Duodenal mucosa (tissue), 2 donors: Measurements from ENCODE around the gene PPP3CB.

Source experiments
- H3K27ac ChIP-seq: one replicate; pipeline ENCODE4 v1.7.0; 2013; ENCODE audit warnings: low read depth, low read length
- H3K27me3 ChIP-seq, 2 donors: one replicate each; pipeline ENCODE4 v1.7.0; 2013; ENCODE audit warnings: low read length in 2 of 2, control low read depth in 1 of 2; ENCODE audit not compliant: insufficient read depth in 2 of 2, control insufficient read depth in 1 of 2
- H3K36me3 ChIP-seq, 2 donors: one replicate each; pipeline ENCODE4 v1.7.0; 2013; ENCODE audit warnings: low read length in 2 of 2, control low read depth in 1 of 2; ENCODE audit not compliant: insufficient read depth in 2 of 2, control insufficient read depth in 1 of 2
- H3K4me1 ChIP-seq, 2 donors: one replicate each; pipeline ENCODE4 v1.7.0; 2013; ENCODE audit warnings: low read length in 2 of 2, control low read depth in 1 of 2; ENCODE audit not compliant: insufficient read depth in 2 of 2, control insufficient read depth in 1 of 2
- H3K4me3 ChIP-seq, 2 donors: one replicate each; pipeline ENCODE4 v1.7.0; 2013; ENCODE audit warnings: low read length in 2 of 2, low read depth in 1 of 2
- H3K9ac ChIP-seq, 2 donors: one replicate each; pipeline ENCODE4 v1.7.0; 2013; ENCODE audit warnings: low read length in 2 of 2, low read depth in 1 of 2
- H3K9me3 ChIP-seq, 2 donors: one replicate each; pipeline ENCODE4 v1.7.0; 2013; ENCODE audit warnings: low read length in 2 of 2, control low read depth in 1 of 2; ENCODE audit not compliant: control insufficient read depth in 1 of 2

The PPP3CB gene

GRCh38 chr10:73493781-73494180 lies 2.0 kb downstream of the PPP3CB start:
- no peak overlapping the region for H3K27ac ChIP-seq
- H3K9me3 ChIP-seq: no peaks in the 10 kb centered on the region
- H3K36me3 ChIP-seq: peaks cover 0 to 9% of the 10 kb centered on the region in 2 donors
- no peaks in the 10 kb centered on the region for H3K27me3 ChIP-seq
- peak overlapping the region in 1 of 2 donors; percentile 3 for H3K4me3 ChIP-seq
- peaks cover 16 to 20% of the 10 kb centered on the region in 2 donors for H3K4me1 ChIP-seq
- no peak overlapping the region for H3K9ac ChIP-seq

GRCh38 chr10:73486601-73487000 lies 9.2 kb downstream of the PPP3CB start:
- Histone ChIP-seq H3K9me3 (no peaks in the 10 kb centered on the region), H3K36me3 (peaks cover 5% of the 10 kb centered on the region in 2 donors), H3K9ac (no peak overlapping the region), H3K4me1 (no peaks in the 10 kb centered on the region), H3K27me3 (no peaks in the 10 kb centered on the region), H3K27ac (no peak overlapping the region), H3K4me3 (no peak overlapping the region)

GRCh38 chr10:73485320-73485719 lies 10.5 kb downstream of the PPP3CB start:
- no peak overlapping the region for H3K9ac ChIP-seq
- no peaks in the 10 kb centered on the region for H3K27me3 ChIP-seq
- no peak overlapping the region for H3K27ac ChIP-seq
- no peaks in the 10 kb centered on the region for H3K4me1 ChIP-seq
- H3K36me3 ChIP-seq: peaks cover 5% of the 10 kb centered on the region in 2 donors
- no peaks in the 10 kb centered on the region for H3K9me3 ChIP-seq
- H3K4me3 ChIP-seq: no peak overlapping the region

- H3K9me3 ChIP-seq: no peaks in the 10 kb centered on the region
- no peaks in the 10 kb centered on the region for H3K4me1 ChIP-seq
- H3K27ac ChIP-seq: no peak overlapping the region
- H3K9ac ChIP-seq: no peak overlapping the region
- no peaks in the 10 kb centered on the region for H3K27me3 ChIP-seq
- peaks cover 9 to 38% of the 10 kb centered on the region in 2 donors for H3K36me3 ChIP-seq
- no peak overlapping the region for H3K4me3 ChIP-seq
These were observed 15.7 kb downstream of the PPP3CB start for GRCh38 chr10:73480158-73480557.

- no peaks in the 10 kb centered on the region for H3K27me3 ChIP-seq
- H3K36me3 ChIP-seq: peaks cover 9 to 46% of the 10 kb centered on the region in 2 donors
- H3K9me3 ChIP-seq: no peaks in the 10 kb centered on the region
- no peaks in the 10 kb centered on the region for H3K4me1 ChIP-seq
- no peak overlapping the region for H3K9ac ChIP-seq
- H3K4me3 ChIP-seq: no peak overlapping the region
- H3K27ac ChIP-seq: no peak overlapping the region
These were observed 17.2 kb downstream of the PPP3CB start for GRCh38 chr10:73478636-73479035.

GRCh38 chr10:73471226-73471625 lies 24.6 kb downstream of the PPP3CB start:
- peaks cover 7 to 72% of the 10 kb centered on the region in 2 donors for H3K36me3 ChIP-seq
- no peaks in the 10 kb centered on the region for H3K9me3 ChIP-seq
- H3K4me3 ChIP-seq: no peak overlapping the region
- no peak overlapping the region for H3K9ac ChIP-seq
- no peaks in the 10 kb centered on the region for H3K27me3 ChIP-seq
- no peak overlapping the region for H3K27ac ChIP-seq
- H3K4me1 ChIP-seq: no peaks in the 10 kb centered on the region

- Histone ChIP-seq H3K9me3 (no peaks in the 10 kb centered on the region), H3K4me3 (no peak overlapping the region), H3K4me1 (no peaks in the 10 kb centered on the region), H3K27me3 (no peaks in the 10 kb centered on the region), H3K27ac (no peak overlapping the region), H3K9ac (no peak overlapping the region), H3K36me3 (peaks cover 11 to 70% of the 10 kb centered on the region in 2 donors)
These were observed 26.2 kb downstream of the PPP3CB start for GRCh38 chr10:73469579-73469978.

GRCh38 chr10:73467206-73467605 lies 28.6 kb downstream of the PPP3CB start:
- no peaks in the 10 kb centered on the region for H3K4me1 ChIP-seq
- H3K9ac ChIP-seq: no peak overlapping the region
- no peak overlapping the region for H3K4me3 ChIP-seq
- no peaks in the 10 kb centered on the region for H3K9me3 ChIP-seq
- no peaks in the 10 kb centered on the region for H3K27me3 ChIP-seq
- peaks cover 11 to 57% of the 10 kb centered on the region in 2 donors for H3K36me3 ChIP-seq
- no peak overlapping the region for H3K27ac ChIP-seq

- H3K27ac ChIP-seq: no peak overlapping the region
- no peaks in the 10 kb centered on the region for H3K27me3 ChIP-seq
- no peak overlapping the region for H3K9ac ChIP-seq
- peaks cover 10 to 48% of the 10 kb centered on the region in 2 donors for H3K36me3 ChIP-seq
- no peaks in the 10 kb centered on the region for H3K9me3 ChIP-seq
- no peak overlapping the region for H3K4me3 ChIP-seq
- H3K4me1 ChIP-seq: no peaks in the 10 kb centered on the region
These were observed 29.7 kb downstream of the PPP3CB start for GRCh38 chr10:73465978-73466726.

- no peaks in the 10 kb centered on the region for H3K4me1 ChIP-seq
- H3K27ac ChIP-seq: no peak overlapping the region
- no peaks in the 10 kb centered on the region for H3K27me3 ChIP-seq
- peaks cover 3 to 11% of the 10 kb centered on the region in 2 donors for H3K36me3 ChIP-seq
- no peak overlapping the region for H3K4me3 ChIP-seq
- no peak overlapping the region for H3K9ac ChIP-seq
- no peaks in the 10 kb centered on the region for H3K9me3 ChIP-seq
These were observed 34.9 kb downstream of the PPP3CB start for GRCh38 chr10:73460897-73461296.
